BE2C (cell line): Measurements from ENCODE around the gene RTN4R.
A peak's percentile ranks its signal among the peaks of the same experiment; 100 is the strongest.

Source experiments
- DNase-seq: peaks from one replicate; pipeline ENCODE4 v3.0.0-alpha.2; 2020
- H3K27me3 ChIP-seq: fragments of 250-450 bp; sonication (Bioruptor Pico); 2 replicates; pipeline ENCODE4 v1.5.1; 2020; ENCODE audit warnings: mild to moderate bottlenecking
- H3K36me3 ChIP-seq: fragments of 250-450 bp; sonication (Bioruptor Pico); 2 replicates; pipeline ENCODE4 v1.5.1; 2020; ENCODE audit warnings: mild to moderate bottlenecking
- H3K4me1 ChIP-seq: fragments of 250-450 bp; sonication (Bioruptor Pico); 2 replicates; pipeline ENCODE4 v1.5.1; 2020
- H3K4me3 ChIP-seq: 2 replicates; pipeline ENCODE4 v1.5.1; 2011; ENCODE audit warnings: low read depth, low read length
- H3K9me3 ChIP-seq: fragments of 250-450 bp; sonication (Bioruptor Pico); 2 replicates; pipeline ENCODE4 v1.5.1; 2020
- TF ChIP-seq, protein P1 (sequence below): IDR thresholded peaks from 2 replicates; pipeline ENCODE4 v1.5.1; 2012; ENCODE audit warnings: mild to moderate bottlenecking, low read depth, low read length

RTN4R gene

DNA sequence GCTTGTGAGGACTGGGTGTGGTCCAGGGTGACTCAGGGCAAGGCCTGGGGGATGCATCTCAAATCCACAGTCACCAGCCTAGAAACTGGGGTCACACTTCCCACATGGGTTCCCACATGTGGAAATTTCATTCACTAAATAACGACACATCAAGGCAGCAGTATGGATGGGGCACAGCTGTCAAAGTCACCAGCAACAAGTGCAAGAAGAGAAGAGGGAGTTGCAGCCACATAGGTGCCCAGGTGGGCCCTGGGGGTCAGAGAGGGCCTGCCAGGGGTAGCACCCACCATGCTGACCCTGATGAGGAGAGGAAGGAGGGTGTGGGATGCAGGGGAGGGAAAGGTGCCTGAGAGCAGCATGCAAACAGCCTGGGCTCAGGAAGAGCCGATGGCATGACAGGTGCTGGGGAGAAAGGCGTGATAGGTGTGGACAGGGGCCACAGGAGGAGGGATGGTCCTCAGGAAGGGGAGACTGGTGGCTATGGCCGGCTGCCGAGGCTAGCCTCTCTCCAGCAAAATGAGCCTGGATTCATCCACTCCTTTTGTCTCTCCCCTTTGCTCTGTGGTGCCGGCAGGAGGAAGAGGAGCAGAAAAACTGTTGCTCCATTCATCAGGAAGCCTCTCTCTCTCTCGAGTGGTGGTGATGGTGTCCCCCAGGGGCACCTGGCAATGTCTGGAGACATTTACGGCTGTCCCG, 29.4 kb upstream of the RTN4R start:
- H3K4me3 ChIP-seq = no peak overlapping the region
- TF ChIP-seq, protein P1, sequence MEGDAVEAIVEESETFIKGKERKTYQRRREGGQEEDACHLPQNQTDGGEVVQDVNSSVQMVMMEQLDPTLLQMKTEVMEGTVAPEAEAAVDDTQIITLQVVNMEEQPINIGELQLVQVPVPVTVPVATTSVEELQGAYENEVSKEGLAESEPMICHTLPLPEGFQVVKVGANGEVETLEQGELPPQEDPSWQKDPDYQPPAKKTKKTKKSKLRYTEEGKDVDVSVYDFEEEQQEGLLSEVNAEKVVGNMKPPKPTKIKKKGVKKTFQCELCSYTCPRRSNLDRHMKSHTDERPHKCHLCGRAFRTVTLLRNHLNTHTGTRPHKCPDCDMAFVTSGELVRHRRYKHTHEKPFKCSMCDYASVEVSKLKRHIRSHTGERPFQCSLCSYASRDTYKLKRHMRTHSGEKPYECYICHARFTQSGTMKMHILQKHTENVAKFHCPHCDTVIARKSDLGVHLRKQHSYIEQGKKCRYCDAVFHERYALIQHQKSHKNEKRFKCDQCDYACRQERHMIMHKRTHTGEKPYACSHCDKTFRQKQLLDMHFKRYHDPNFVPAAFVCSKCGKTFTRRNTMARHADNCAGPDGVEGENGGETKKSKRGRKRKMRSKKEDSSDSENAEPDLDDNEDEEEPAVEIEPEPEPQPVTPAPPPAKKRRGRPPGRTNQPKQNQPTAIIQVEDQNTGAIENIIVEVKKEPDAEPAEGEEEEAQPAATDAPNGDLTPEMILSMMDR = no peak
- no peaks in the 10 kb centered on the region for H3K36me3 ChIP-seq
- no peaks in the 10 kb centered on the region for H3K27me3 ChIP-seq
- H3K4me1 ChIP-seq = no peaks in the 10 kb centered on the region; the same call in 1 of the 2 replicates
- DNase-seq = no peak
- H3K9me3 ChIP-seq = no peaks in the 10 kb centered on the region

DNA sequence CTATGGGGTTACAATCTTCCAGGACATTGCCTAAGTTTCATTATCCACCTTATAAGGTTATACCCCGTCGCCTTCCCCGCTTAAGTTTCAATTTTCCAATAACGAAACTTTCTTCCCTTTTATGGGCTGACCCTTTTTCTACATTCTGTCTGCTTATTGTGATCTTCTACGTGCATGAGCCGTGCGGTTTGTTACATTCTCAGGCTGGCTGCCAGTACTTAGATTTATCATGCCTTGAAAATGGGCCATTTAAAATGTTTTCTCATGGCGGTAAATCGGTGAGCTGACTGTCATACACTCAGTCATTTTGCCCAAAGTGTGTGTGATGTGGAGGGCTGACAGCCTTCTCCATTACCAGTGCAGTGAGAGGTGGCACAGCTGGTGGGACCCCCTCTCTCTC, 28.5 kb upstream of the RTN4R start:
- H3K4me1 ChIP-seq = no peaks in the 10 kb centered on the region
- H3K9me3 ChIP-seq = no peaks in the 10 kb centered on the region
- TF ChIP-seq, protein P1 = no peak
- H3K36me3 ChIP-seq = no peaks in the 10 kb centered on the region
- H3K27me3 ChIP-seq = no peaks in the 10 kb centered on the region
- no peak overlapping the region for H3K4me3 ChIP-seq
- DNase-seq = no peak

DNA sequence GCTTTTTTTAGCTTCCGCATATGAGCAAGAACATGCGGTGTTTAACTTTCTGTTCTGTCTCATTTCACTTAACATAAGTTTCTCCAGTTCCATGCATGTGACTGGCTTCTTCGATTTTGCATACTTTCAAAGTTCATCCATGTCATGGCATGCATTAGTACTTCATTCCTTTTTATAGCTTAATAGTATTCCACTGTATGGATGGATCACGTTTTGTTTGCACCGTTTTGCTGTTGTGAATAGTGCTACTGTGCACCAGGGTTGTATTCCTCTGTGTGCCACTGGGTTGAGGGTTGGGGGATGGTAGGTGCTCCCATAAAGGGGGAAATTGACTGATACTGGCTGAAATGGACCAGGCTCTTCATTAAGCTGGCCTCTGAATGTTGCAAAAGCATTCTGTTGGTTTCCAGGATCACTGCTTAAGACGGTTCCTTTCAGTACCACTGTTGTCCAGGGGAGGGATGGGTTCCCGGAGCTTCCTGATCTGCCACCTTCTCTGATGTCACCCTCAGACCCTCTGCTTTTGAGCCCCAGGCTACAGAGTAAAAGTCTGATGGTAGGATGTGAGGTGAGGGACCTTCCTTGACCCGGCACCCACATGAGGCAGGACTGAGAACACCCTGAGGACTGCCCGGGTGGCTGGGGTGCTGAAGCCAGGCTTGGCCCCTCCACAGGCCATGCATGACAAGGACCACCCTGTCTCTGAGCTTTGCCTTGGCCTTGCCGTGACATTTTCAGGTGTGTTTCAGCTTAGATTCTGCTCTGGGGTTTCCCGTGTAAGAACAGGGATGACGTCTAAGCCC, 27.3 kb upstream of the RTN4R start:
- TF ChIP-seq, protein P1 = 0 out of 2 replicates have a peak, but pooled peaks have one; percentile 8
- no peaks in the 10 kb centered on the region for H3K9me3 ChIP-seq
- H3K36me3 ChIP-seq = no peaks in the 10 kb centered on the region
- H3K4me3 ChIP-seq = no peak overlapping the region
- DNase-seq = no peak
- no peaks in the 10 kb centered on the region for H3K4me1 ChIP-seq
- H3K27me3 ChIP-seq = no peaks in the 10 kb centered on the region

DNA sequence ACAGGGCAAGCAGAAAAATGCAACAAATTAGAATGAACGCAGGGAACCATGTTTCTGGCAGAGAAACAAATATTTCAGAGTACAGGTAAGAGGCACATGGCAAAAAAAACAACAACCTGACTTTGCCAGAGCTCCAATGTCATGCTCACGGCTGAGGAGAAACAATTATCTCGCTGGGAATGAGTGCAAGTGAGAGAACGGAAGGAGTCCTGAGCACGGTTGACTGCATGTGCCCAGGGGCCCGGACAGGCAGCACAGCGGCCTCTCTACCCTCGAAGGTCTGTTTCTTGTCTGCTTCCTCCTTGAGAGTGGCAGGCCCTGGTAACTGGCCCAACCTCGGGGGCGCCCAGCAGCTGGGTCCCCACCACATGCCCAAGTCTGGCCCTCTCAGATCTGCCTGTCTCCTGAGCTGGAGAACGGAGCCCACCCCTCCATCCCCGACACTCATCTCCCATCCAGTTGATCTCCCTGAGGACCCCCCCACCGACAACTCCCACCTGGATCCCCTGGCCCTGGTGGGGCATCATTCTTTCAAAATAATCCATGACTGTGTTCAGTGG, 24.6 kb upstream of the RTN4R start:
- TF ChIP-seq, protein P1 = no peak
- Histone ChIP-seq H3K9me3 (no peaks in the 10 kb centered on the region), H3K36me3 (no peaks in the 10 kb centered on the region), H3K27me3 (no peaks in the 10 kb centered on the region), H3K4me3 (no peak overlapping the region), H3K4me1 (no peaks in the 10 kb centered on the region)
- no peak for DNase-seq

- TF ChIP-seq, protein P1 = no peak
- Histone ChIP-seq H3K27me3 (no peaks in the 10 kb centered on the region), H3K4me1 (no peaks in the 10 kb centered on the region), H3K9me3 (no peaks in the 10 kb centered on the region), H3K4me3 (no peak overlapping the region), H3K36me3 (no peaks in the 10 kb centered on the region)
- DNase-seq = no peak
These were observed 24.0 kb upstream of the RTN4R start for GRCh38 chr22:20292108-20292507.
